ENCODE data around the gene TMEM165. TPM values are rescaled to one million over a fixed set of nuclear protein-coding genes. Genes with fewer than 3 reads are reported as not detected.

TMEM165 gene
- total RNA-seq, 1 donor from 2014 or later: 62.7 TPM

- Mint-ChIP-seq H3K27me3 (ENCODE audit: low read depth) (no peaks in the 10 kb centered on the region), H3K4me1 (peaks cover 38% of the 10 kb centered on the region), H3K36me3 (ENCODE audit: low read depth) (peaks cover 18% of the 10 kb centered on the region), H3K9me3 (no peaks in the 10 kb centered on the region), H3K27ac (ENCODE audit: unreplicated experiment) (no peak overlapping the region), H3K4me3 (peak overlapping the region; percentile 95)
- TF ChIP-seq CTCF (conservative IDR thresholded peaks at IDR 0.05): no peak
- DNase-seq (ENCODE audit: low read depth, low spot score): no peak
Measured at GRCh38 chr4:55398966-55399365, 3.2 kb downstream of the TMEM165 start.

GRCh38 chr4:55399581-55399980 is 3.8 kb downstream of the TMEM165 start:
- no peak for DNase-seq (ENCODE audit: low read depth, low spot score)
- peak overlapping the region; percentile 95 for H3K4me3 Mint-ChIP-seq
- H3K27ac Mint-ChIP-seq (ENCODE audit: unreplicated experiment): no peak overlapping the region
- peaks cover 19% of the 10 kb centered on the region for H3K36me3 Mint-ChIP-seq (ENCODE audit: low read depth)
- H3K4me1 Mint-ChIP-seq: peaks cover 38% of the 10 kb centered on the region
- no peaks in the 10 kb centered on the region for H3K9me3 Mint-ChIP-seq
- TF ChIP-seq CTCF (conservative IDR thresholded peaks at IDR 0.05): no peak
- H3K27me3 Mint-ChIP-seq (ENCODE audit: low read depth): no peaks in the 10 kb centered on the region

GRCh38 chr4:55405073-55405472 is 9.3 kb downstream of the TMEM165 start:
- DNase-seq (ENCODE audit: low read depth, low spot score): no peak
- Mint-ChIP-seq H3K4me3 (no peak overlapping the region), H3K4me1 (peaks cover 16% of the 10 kb centered on the region), H3K36me3 (ENCODE audit: low read depth) (peaks cover 26% of the 10 kb centered on the region), H3K27ac (ENCODE audit: unreplicated experiment) (no peak overlapping the region), H3K27me3 (ENCODE audit: low read depth) (no peaks in the 10 kb centered on the region), H3K9me3 (no peaks in the 10 kb centered on the region)
- no peak for TF ChIP-seq CTCF (conservative IDR thresholded peaks at IDR 0.05)

GRCh38 chr4:55406545-55406944 is 10.8 kb downstream of the TMEM165 start:
- no peaks in the 10 kb centered on the region for H3K9me3 Mint-ChIP-seq
- no peaks in the 10 kb centered on the region for H3K27me3 Mint-ChIP-seq (ENCODE audit: low read depth)
- peak overlapping the region; percentile 85 for H3K27ac Mint-ChIP-seq (ENCODE audit: unreplicated experiment)
- no peak for TF ChIP-seq CTCF (conservative IDR thresholded peaks at IDR 0.05)
- peaks cover 20% of the 10 kb centered on the region for H3K36me3 Mint-ChIP-seq (ENCODE audit: low read depth)
- H3K4me1 Mint-ChIP-seq: peaks cover 13% of the 10 kb centered on the region
- DNase-seq (ENCODE audit: low read depth, low spot score): no peak
- no peak overlapping the region for H3K4me3 Mint-ChIP-seq

GRCh38 chr4:55407119-55407518 is 11.4 kb downstream of the TMEM165 start:
- Mint-ChIP-seq H3K27ac (ENCODE audit: unreplicated experiment) (no peak overlapping the region), H3K4me1 (peaks cover 13% of the 10 kb centered on the region), H3K4me3 (no peak overlapping the region), H3K9me3 (no peaks in the 10 kb centered on the region), H3K27me3 (ENCODE audit: low read depth) (no peaks in the 10 kb centered on the region), H3K36me3 (ENCODE audit: low read depth) (peaks cover 20% of the 10 kb centered on the region)
- DNase-seq (ENCODE audit: low read depth, low spot score): no peak
- TF ChIP-seq CTCF (conservative IDR thresholded peaks at IDR 0.05): no peak

GRCh38 chr4:55407764-55408163 is 12.0 kb downstream of the TMEM165 start:
- peaks cover 20% of the 10 kb centered on the region for H3K36me3 Mint-ChIP-seq (ENCODE audit: low read depth)
- H3K4me3 Mint-ChIP-seq: no peak overlapping the region
- TF ChIP-seq CTCF (conservative IDR thresholded peaks at IDR 0.05): no peak
- peak overlapping the region; percentile 82 for H3K27ac Mint-ChIP-seq (ENCODE audit: unreplicated experiment)
- no peaks in the 10 kb centered on the region for H3K9me3 Mint-ChIP-seq
- DNase-seq (ENCODE audit: low read depth, low spot score): no peak
- no peaks in the 10 kb centered on the region for H3K27me3 Mint-ChIP-seq (ENCODE audit: low read depth)
- H3K4me1 Mint-ChIP-seq: peaks cover 13% of the 10 kb centered on the region

All from neural crest cell (in vitro differentiated cells).